Spleen (tissue), 7 donors: ENCODE measurements around the gene C5AR2.

Experiments used
- POLR2A ChIP-seq, 3 donors: fragments of 450-650 bp; IDR thresholded peaks; one replicate each; pipeline ENCODE4 v1.5.1; 2017; ENCODE audit warnings: antibody characterized with exemption in 3 of 3, mild to moderate bottlenecking in 1 of 3
- TF ChIP-seq, protein P1 (sequence below), 11 experiments: fragments of 200-600 bp in 7 of 11; fragments of 450-650 bp in 4 of 11; sonication (generic) in 4 of 11; IDR thresholded peaks in 8 of 11; conservative IDR thresholded peaks in 3 of 11; 1 replicate in 7 of 11; 2 replicates in 4 of 11; pipeline versions ENCODE4 v1.4.0 to v1.8.0; 2016 to 2021; ENCODE audit warnings: antibody characterized with exemption in 11 of 11, inconsistent platforms in 4 of 11, mild to moderate bottlenecking in 1 of 11
- donor health status: DM: no; HTN: no; CAD: no; lungs with moderate emphysema.
- donor health status: DM: no; HTN: no; CAD: no.
- donor health status: DM: no; HTN: no; CAD: no.

DNA sequence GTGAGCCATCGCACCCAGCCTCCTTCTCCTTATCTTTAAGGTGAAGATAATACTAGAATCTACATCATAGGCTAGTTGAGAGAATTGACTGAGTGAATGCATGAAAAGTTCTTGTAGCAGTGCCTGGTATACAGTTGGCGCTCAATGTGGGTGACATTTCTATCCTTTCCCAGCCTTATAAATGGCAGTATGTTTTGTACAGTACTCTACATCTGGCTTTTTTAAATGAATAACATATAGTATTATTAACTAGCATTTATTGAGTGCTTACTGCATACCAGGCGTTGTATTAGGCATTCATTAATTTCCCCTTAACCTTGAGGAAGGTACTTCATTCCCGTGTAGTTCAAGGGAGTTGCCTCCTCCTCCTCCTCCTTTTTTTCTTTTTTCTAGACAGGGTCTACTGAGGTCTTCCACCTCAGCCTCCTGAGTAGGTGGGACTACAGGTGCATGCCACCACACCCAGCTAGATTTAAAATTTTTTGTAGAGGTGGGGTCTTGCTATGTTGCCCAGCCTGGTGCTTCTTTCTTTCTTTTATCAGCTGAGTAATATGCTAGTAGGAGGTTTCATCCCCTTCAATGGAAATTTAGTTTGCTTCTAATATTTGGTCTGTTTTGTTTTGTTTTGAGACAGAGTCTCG lies 19.5 kb upstream of the C5AR2 start:
- TF ChIP-seq, protein P1, sequence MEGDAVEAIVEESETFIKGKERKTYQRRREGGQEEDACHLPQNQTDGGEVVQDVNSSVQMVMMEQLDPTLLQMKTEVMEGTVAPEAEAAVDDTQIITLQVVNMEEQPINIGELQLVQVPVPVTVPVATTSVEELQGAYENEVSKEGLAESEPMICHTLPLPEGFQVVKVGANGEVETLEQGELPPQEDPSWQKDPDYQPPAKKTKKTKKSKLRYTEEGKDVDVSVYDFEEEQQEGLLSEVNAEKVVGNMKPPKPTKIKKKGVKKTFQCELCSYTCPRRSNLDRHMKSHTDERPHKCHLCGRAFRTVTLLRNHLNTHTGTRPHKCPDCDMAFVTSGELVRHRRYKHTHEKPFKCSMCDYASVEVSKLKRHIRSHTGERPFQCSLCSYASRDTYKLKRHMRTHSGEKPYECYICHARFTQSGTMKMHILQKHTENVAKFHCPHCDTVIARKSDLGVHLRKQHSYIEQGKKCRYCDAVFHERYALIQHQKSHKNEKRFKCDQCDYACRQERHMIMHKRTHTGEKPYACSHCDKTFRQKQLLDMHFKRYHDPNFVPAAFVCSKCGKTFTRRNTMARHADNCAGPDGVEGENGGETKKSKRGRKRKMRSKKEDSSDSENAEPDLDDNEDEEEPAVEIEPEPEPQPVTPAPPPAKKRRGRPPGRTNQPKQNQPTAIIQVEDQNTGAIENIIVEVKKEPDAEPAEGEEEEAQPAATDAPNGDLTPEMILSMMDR (IDR thresholded peaks at IDR 0.05 in 8 of 11, conservative IDR thresholded peaks at IDR 0.05 in 3 of 11): no peak
- TF ChIP-seq POLR2A (IDR thresholded peaks at IDR 0.05): no peak
